Adrenal gland (tissue), 5 donors: Measurements from ENCODE around the gene MTF1.

Experiments used
- CTCF ChIP-seq, 6 experiments: fragments of 450-650 bp in 4 of 6; fragments of 200-600 bp in 2 of 6; sonication (generic) in 1 of 6; IDR thresholded peaks; 1 replicate in 5 of 6; 2 replicates in 1 of 6; pipeline versions ENCODE4 v1.5.1 to v1.8.0; 2016 to 2021; ENCODE audit warnings: antibody characterized with exemption in 6 of 6, mild to moderate bottlenecking in 2 of 6, moderate library complexity in 1 of 6
- POLR2A ChIP-seq, 2 donors: fragments of 450-650 bp; IDR thresholded peaks; one replicate each; pipeline ENCODE4 v1.6.1; 2017; ENCODE audit warnings: antibody characterized with exemption in 2 of 2, mild to moderate bottlenecking in 2 of 2, moderate library complexity in 1 of 2
- donor health status: DM: no; HTN: no; CAD: no.

GRCh38 chr1:37865348-37866120 is 6.1 kb upstream of the MTF1 start:
- TF ChIP-seq CTCF (IDR thresholded peaks at IDR 0.05) = no peak
- no peak for TF ChIP-seq POLR2A (IDR thresholded peaks at IDR 0.05)
